CD1c-positive myeloid dendritic cell (primary cell): ENCODE measurements around the gene MYL5.
A peak's percentile ranks its signal among the peaks of the same experiment; 100 is the strongest.
"Not testable (repeated sequence)": the region's sequence is repeated elsewhere in the genome, so short reads cannot be mapped to it uniquely, and the experiment has no call there.

Source experiments
- DNase-seq: peaks from one replicate; pipeline ENCODE4 v3.0.0-alpha.2; 2016; ENCODE audit errors: extremely low spot score

MYL5 gene

DNA sequence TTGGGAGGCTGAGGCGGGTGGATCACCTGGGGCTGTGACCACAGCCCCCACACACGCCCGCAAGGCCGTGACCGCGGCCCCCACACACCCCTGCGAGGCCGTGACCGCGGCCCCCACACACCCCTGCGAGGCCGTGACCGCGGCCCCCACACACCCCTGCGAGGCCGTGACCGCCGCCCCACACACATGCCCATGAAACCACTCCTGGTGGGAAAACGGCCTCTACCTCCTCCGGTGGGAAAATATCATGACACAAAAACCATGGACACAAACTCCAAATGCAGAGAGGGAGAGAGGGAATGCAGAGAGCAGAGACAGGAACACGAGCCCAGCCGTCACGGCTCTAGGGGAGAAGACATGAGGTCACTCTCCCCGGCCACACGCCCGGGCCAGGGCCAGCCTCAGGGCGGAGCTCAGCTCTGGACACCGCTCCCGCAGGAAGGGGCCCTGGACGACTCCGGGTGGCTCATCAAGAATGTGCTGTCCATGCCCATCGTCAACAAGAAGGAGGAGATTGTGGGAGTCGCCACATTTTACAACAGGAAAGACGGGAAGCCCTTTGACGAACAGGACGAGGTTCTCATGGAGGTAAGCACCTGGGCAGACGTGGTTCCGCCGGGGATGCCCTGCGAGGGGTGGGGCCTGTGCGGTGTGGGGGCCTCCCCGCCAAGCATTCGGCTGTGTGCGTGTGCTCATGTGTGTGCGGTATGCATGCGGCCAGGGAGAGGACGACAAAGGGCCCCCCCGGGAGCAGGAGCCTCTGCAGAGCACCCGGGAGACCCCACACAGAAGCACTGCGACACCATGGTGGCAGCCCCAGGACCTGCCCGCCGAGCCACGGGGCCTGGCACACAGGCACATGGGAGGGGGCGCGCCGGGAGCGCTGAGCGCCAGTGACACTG lies 17.7 kb upstream of the MYL5 start:
- no peak for DNase-seq

DNA sequence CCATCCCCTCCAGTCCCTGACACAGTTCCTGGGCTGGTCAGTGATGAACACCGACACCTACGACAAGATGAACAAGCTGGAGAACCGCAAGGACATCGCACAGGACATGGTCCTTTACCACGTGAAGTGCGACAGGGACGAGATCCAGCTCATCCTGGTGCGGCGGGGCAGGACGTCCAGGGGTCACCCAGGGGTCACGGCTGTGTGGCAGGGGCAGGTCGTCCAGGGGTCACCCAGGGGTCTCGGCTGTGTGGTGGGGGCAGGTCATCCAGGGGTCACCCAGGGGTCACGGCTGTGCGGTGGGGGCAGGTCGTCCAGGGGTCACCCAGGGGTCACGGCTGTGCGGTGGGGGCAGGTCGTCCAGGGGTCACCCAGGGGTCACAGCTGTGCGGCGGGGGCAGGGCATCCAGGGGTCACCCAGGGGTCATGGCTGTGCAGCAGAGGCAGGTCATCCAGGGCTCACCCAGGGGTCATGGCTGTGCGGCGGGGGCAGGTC lies 17.0 kb upstream of the MYL5 start:
- DNase-seq, result no peak

DNA sequence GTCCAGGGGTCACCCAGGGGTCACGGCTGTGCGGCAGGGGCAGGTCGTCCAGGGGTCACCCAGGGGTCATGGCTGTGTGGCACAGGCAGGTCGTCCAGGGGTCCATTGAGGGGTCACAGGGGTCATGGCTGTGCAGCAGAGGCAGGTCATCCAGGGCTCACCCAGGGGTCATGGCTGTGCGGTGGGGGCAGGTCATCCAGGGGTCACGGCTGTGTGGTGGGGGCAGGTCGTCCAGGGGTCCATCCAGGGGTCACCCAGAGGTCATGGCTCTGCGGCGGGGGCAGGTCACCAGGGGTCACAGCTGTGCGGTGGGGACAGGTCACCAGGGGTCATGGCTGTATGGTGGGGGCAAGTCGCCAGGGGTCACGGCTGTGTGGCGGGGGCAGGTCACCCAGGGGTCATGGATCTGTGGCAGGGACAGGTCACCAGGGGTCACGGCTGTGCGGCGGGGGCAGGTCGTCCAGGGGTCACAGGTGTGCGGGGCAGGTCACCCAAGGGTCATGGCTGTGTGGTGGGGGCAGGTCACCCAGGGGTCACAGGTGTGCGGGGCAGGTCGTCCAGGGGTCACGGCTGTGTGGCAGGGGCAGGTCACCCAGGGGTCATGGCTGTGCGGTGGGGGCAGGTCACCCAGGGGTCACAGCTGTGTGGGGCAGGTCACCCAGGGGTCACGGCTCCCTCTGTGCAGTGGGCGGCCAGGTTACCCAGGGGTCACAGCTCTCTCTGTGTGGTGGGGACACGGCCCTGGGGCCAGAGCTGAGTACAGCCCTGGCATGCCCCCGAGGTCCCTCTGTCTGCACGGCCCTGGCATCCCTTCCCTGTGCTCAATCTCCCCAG lies 16.3 kb upstream of the MYL5 start:
- no peak for DNase-seq

DNA sequence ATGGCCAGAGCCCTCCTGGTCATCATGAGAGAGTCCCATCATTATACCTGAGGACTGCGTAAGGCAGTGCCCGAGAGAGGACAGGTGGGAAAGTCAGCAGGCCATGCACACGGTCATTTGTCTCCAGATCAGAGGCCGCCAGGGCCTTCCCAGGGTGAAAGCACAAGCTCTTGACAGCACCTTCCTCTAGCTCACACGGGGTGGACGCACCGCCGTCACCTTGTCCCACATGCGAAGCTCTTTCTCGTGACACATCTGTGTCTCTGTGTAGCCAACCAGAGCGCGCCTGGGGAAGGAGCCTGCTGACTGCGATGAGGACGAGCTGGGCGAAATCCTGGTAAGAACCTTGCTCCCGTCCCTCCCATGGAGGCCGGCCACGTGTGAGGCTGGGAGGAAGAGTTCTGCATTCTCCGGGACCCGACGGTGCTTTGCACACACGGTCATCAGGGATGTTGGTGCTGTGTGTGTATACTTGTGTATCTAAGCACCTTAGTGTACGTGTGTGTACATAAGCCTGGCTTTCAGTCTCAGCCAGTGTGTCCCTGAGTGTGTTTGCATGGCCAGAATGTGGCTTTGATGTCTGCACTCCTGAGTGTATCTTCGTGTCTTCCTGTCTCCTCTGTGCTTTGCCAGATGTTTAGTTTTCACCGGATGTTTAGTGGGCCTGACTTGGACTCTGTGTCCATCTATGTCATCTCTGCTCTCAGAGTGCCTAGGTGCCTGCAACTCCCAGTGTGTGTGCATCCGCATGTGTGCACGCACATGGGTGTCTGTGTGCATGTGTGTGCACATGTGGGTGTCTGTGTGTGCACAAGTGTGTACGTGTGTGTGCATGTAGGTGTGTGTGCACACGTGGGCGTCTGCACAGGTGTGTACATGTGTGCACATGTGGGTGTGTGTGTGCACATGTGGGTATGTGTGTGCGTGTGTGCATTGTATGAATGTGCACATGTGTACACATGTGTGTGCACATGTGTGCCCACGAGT lies 15.4 kb upstream of the MYL5 start:
- no peak for DNase-seq

DNA sequence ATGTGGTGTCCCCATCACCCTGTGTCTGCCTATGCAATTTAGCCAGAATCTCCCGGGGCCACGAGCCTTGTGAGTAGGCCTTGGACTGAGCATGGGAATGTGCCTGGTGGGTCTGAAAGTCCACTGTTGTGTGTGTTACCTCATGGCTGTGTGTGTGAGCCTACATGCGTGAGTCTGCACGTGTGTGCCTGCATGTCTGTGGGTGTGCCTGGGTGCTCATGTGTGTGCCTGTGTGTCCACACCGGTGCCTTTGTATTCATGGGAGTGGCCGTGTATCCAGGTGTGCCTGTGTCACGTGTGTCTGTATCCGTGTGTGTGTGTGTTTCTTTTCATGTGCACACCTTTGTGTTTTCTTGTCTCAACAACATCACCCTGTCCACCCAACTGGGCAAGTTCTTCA lies 14.5 kb upstream of the MYL5 start:
- DNase-seq, result no peak

DNA sequence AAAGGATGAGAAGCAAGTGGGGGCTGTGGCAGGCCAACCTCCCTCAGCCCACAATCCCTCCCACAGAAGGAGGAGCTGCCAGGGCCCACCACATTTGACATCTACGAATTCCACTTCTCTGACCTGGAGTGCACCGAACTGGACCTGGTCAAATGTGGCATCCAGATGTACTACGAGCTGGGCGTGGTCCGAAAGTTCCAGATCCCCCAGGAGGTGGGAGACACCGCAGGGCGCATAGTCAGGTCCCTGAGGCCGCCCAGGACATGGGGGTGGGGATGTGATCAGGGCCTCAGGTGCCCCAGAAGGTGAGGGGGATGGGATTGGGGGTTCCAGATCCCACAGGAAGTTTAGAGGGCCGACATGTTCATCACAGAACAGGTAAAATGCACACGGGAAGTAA lies 13.9 kb upstream of the MYL5 start:
- DNase-seq, result no peak

DNA sequence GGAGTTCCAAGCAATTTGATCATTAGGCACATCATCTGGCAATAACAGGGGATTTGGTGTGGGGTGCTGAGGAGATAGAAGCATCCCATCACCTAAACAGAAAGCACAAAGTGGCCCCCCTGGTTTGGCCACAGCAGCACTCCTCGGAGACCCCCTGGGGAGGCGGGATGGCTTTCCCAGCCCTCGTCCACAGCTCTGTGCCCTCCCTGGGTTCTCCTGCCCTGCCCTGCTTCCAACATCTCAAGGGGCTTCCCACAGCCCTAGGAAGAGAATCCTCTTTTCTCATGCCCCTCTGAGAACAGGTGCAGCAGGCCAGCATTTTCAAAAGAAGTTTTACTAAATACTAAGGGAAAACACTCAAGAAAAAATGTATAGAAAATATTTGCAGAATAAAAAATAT lies 13.1 kb upstream of the MYL5 start:
- DNase-seq, result no peak

DNA sequence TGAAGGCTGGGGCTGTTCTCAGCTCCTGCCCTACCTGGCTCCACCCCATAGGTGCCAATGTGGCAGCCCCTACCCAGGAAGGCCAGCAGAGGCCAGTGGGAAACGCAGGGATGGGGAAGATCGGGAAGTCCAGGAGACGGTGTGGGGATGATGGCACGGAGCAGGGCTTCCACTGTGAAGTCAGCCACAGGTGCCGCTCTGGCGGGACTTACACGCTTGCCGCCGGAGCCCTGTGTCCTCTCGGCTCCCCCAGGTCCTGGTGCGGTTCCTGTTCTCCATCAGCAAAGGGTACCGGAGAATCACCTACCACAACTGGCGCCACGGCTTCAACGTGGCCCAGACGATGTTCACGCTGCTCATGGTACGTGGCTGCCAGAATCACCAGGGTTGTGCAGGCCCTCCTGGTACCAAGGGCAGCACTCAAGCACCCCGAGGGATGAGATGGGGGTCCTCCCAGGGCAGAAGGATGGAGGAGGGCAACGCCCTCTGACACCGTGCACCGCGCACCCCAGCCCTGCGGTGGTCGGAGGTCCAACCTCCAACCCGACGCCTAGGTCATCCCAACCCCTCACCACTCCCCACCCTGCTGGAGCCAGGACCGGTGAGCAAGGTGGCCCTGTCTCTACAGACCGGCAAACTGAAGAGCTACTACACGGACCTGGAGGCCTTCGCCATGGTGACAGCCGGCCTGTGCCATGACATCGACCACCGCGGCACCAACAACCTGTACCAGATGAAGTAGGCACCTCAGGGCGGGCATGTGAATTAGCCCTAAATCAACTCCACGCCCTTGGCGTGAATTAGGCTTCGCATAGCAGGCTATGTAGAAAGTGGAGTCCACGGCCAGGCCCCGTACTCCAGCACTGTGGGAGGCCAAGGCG lies 12.2 kb upstream of the MYL5 start:
- no peak for DNase-seq

DNA sequence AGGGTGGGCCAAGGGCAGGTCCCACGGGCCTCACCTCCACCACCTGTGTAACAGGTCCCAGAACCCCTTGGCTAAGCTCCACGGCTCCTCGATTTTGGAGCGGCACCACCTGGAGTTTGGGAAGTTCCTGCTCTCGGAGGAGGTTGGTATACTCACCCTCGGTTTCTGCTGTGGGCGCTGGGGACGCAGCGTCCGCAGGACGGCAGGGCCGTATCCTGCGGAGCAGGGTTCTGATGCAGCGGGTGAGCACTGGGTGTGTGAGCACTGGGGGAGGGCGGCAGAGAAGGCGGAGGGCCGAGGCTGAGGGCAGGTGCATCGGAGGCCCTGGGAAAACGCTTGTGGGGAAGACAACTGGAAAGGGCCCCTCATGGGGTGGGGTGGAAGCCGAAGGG lies 11.3 kb upstream of the MYL5 start:
- DNase-seq, result no peak

DNA sequence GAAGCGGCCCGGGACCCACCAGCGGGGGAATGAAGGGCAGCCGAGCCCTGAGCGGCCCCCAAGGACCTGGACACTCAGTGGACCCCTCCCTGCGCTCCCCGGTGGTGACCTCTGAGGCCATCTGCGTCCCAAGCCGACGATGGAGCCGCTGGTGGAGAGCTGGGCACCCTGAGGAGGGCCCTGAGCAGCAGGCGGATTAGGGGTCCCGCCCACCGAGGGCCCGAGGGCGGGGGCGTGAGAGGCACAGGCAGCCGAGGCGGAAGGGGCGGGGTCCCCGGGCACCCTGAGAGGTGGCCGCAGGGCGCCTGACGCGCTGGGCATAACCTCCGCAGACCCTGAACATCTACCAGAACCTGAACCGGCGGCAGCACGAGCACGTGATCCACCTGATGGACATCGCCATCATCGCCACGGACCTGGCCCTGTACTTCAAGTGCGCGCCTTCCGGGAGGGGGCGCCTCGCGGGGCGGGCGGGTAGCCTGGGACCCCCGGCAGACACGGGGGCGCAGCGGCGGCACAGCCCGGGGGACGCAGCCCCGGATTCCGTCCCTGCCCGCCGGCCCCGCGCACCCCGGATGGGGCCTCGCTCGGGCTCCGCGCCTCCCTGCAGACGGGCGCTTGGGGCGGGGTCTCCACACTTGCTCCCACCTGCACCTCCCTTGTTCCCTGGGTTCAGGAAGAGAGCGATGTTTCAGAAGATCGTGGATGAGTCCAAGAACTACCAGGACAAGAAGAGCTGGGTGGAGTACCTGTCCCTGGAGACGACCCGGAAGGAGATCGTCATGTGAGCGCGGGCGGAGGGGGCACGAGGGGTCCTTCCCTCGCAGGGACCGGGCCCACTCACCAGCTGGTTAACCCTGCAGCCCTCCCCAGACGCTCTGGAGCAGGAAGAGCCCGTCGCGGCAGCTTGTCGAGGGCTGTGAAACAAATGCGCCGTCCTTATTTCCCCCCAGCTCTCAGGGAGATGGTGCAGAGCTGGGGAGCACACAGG lies 10.6 kb upstream of the MYL5 start:
- peak; percentile 45 for DNase-seq

DNA sequence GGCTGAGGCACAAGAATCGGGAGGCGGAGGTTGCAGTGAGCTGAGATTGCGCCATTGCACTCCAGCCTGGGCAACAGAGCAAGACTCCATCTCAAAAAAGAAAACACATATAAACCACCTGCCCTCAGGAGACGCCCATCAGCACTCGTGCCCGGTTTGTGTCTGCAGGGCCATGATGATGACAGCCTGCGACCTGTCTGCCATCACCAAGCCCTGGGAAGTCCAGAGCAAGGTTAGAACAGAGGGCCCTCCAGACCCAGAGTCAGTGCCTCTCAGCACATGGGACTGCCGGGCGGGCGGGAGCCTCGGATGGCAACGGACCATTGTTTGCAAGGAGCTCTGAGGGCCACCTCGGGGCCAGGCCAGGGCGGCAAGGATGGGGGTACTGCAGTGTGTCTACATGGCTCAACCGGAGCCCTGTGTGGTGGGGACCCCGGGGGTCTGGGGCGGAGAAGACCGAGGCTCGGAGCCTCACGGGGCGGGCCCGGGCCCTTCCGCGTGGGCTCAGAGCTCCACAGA lies 9.6 kb upstream of the MYL5 start:
- DNase-seq, result no peak

DNA sequence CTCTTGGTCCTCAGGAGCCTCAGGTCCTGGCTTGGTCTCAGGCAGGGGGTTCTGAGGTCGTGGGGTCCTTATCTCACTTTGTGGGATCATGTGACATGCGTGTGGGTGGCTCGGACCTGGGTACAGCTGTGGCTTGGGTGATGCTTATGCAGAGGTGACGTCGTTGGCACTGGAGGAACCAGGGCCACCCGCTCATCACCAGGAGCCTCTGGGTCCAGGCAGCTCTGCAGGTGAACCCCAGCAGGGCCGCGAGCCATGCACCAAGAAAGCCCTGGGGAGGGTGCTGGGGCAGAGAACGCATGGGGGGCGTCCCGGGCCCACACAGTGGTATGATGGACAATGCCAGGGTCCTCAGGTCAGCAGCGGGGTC lies 9.0 kb upstream of the MYL5 start:
- no peak for DNase-seq

DNA sequence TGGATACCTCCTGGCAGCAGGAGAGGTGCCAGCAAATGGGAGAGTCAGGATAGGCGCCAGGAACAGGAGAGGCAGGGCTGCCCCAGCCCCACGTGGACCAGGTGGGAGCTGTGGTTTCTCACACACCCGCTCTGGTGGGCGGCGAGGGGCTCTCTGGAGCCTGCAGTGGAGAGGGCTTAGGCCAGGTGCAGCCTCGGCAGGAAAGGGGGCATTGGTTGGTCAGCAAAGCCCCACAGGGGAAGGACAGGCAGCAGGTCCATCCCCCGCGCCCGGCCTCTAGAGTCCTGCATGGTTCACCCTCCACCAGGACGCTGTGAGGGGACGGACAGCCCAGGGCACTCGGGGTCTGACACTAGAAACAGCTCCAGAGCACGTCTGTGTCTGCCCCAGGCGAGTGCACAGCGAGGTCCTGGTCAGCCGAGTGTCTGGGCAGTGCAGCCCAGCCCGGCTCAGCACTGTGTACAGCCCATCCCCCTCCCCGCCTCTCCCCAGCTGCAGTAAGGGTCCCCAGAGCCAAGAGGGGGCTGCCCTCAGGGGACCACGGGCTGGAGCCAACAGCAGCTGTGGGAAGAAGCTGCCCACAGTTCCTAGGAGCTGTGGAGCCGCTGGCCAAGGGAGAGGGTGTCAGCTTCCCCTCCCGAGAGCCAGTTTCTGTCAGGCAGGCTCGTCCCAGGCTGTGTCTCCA lies 8.4 kb upstream of the MYL5 start:
- DNase-seq, result no peak

DNA sequence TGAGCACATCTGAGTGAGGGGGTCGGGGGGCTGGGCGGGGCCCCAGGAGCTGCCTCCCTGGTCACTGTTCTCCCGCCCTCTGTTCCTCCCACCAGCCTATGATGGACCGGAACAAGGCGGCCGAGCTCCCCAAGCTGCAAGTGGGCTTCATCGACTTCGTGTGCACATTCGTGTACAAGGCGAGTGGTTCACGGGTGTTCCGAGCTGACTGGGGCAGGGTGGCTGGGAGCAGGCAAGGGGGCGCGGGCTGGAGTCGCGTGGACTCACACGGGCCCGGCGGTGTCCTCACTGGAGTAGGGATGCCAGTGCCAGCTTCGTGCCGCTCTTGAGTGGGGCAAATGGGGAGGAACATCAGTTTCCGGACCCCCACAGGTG lies 7.9 kb upstream of the MYL5 start:
- DNase-seq, result no peak

DNA sequence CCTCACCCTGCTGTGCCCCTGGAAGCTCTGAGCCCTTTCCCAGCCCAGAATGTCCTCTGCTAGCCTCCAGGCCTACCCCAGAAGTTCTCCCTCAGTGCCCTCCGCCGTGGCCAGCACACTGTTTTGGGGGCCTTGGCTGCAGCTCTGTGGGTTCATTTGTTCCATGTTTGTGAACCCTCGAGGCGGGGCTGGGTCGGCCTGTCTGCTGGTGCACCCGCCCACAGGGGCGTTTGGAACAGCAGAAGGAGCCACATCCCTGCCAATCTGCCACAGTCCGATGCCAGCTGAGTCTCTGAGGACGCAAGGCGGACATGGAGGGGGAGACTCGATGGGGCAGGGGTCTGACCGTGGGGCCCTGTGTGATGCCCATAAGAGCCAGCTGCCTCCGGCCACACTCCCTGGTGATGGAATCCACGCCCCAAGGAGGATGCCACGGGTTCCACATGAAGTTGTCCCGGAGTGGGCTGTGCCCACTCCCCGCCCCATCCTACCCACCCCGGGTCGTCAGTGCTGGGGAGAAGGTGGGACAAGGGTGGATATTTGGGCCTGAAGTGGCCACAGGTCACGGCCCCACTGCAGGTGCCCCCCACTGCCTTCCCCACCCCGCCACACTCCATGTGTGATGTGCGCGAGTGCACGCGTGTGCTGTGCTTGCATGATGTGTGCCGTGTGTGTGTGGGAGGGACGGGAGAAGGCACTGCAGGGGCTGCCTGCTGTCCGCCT lies 7.4 kb upstream of the MYL5 start:
- DNase-seq, result no peak

DNA sequence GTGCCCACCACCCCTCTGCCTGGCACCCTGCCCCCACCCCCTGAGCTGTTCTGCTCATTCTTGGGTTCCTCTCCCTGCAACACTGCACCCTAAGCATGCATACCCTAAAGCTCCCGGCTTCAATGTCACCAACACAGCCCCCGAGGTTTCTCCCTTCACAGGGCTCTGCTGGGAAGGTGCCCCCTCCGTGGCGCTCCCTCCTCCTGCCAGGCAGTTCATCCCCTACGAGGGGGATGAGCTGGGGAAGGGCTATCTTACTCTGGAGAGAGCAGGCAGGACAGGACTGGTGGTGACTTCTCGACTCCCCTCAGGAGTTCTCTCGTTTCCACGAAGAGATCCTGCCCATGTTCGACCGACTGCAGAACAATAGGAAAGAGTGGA lies 6.8 kb upstream of the MYL5 start:
- no peak for DNase-seq

DNA sequence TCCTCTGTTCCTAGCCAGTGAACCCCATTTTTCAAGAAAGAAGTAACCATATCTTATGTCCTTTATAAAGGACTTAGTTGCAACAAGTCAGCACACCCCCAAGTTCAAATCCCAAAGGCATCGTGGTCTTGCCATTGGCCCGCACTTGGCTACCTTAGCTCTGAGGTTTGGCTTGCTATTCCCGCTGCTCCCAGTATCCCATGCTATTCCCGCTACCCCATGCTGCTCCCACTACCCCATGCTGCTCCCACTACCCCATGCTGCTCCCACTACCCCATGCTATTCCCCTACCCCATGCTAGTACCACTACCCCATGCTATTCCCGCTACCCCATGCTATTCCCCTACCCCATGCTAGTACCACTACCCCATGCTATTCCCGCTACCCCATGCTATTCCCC lies 6.1 kb upstream of the MYL5 start:
- not testable (repeated sequence) for DNase-seq
